ENCODE results near the gene OTOG.

The OTOG gene

GRCh38 chr11:17519061-17519885 lies 27.8 kb upstream of the OTOG start:
- DNase-seq (ENCODE audit: low read depth) = no peak

- DNase-seq (ENCODE audit: low read depth) = no peak
Measured at GRCh38 chr11:17521106-17521900, 25.8 kb upstream of the OTOG start.

- no peak for DNase-seq (ENCODE audit: low read depth)
Measured at GRCh38 chr11:17522655-17523054, 24.4 kb upstream of the OTOG start.

- no peak for DNase-seq (ENCODE audit: low read depth)
Measured at GRCh38 chr11:17524221-17524620, 22.8 kb upstream of the OTOG start.

GRCh38 chr11:17525570-17525969 lies 21.5 kb upstream of the OTOG start:
- DNase-seq (ENCODE audit: low read depth) = no peak

- DNase-seq (ENCODE audit: low read depth) = no peak
Measured at GRCh38 chr11:17526326-17526725, 20.7 kb upstream of the OTOG start.

- no peak for DNase-seq (ENCODE audit: low read depth)
Measured at GRCh38 chr11:17526931-17527627, 20.0 kb upstream of the OTOG start.

- no peak for DNase-seq (ENCODE audit: low read depth)
Measured at GRCh38 chr11:17527628-17527995, 19.4 kb upstream of the OTOG start.

- no peak for DNase-seq (ENCODE audit: low read depth)
Measured at GRCh38 chr11:17528181-17528691, 18.8 kb upstream of the OTOG start.

GRCh38 chr11:17528906-17529843 lies 17.9 kb upstream of the OTOG start:
- no peak for DNase-seq (ENCODE audit: low read depth)

- DNase-seq (ENCODE audit: low read depth) = no peak
Measured at GRCh38 chr11:17529844-17530185, 17.2 kb upstream of the OTOG start.

GRCh38 chr11:17531071-17531600 lies 15.9 kb upstream of the OTOG start:
- DNase-seq (ENCODE audit: low read depth) = no peak

GRCh38 chr11:17531636-17532113 lies 15.4 kb upstream of the OTOG start:
- DNase-seq (ENCODE audit: low read depth) = no peak

GRCh38 chr11:17532784-17533183 lies 14.3 kb upstream of the OTOG start:
- DNase-seq (ENCODE audit: low read depth) = no peak

GRCh38 chr11:17533341-17533740 lies 13.7 kb upstream of the OTOG start:
- DNase-seq (ENCODE audit: low read depth) = no peak

GRCh38 chr11:17533778-17534415 lies 13.2 kb upstream of the OTOG start:
- DNase-seq (ENCODE audit: low read depth) = no peak

- DNase-seq (ENCODE audit: low read depth) = no peak
Measured at GRCh38 chr11:17535488-17535887, 11.6 kb upstream of the OTOG start.

- no peak for DNase-seq (ENCODE audit: low read depth)
Measured at GRCh38 chr11:17537261-17537660, 9.8 kb upstream of the OTOG start.

GRCh38 chr11:17538054-17538453 lies 9.0 kb upstream of the OTOG start:
- no peak for DNase-seq (ENCODE audit: low read depth)

GRCh38 chr11:17538731-17539130 lies 8.3 kb upstream of the OTOG start:
- DNase-seq (ENCODE audit: low read depth) = no peak

- no peak for DNase-seq (ENCODE audit: low read depth)
Measured at GRCh38 chr11:17540807-17541206, 6.3 kb upstream of the OTOG start.

Data from GM04504 (cell line).